ENCODE results near the gene SLCO3A1.

- TF ChIP-seq CTCF (conservative IDR thresholded peaks at IDR 0.05 in 1 of 2, IDR thresholded peaks at IDR 0.05 in 1 of 2; ENCODE audit: low read depth in 1 of 2, low read length in 2 of 2) (no peak), EZH2 (IDR thresholded peaks at IDR 0.05; ENCODE audit: low read length, missing control alignments) (no peak)
These were observed 1.1 kb downstream of the SLCO3A1 start for GRCh38 chr15:91854639-91854990.
